WI38 (cell line): ENCODE measurements around the gene PRKCE.
"Not testable (repeated sequence)": the region's sequence is repeated elsewhere in the genome, so short reads cannot be mapped to it uniquely, and the experiment has no call there.

Experiments used
- H3K4me3 ChIP-seq: 2 replicates; pipeline ENCODE4 v1.5.1; 2011; ENCODE audit warnings: low read depth, mild to moderate bottlenecking, control low read depth, low read length
- CTCF ChIP-seq: IDR thresholded peaks from 2 replicates; pipeline ENCODE4 v1.5.1; 2012; ENCODE audit warnings: low read depth, mild to moderate bottlenecking, control low read depth, low read length

Gene PRKCE

GRCh38 chr2:45857867-45858520 is 206.5 kb downstream of the PRKCE start:
- no peak for TF ChIP-seq CTCF

GRCh38 chr2:45858872-45859271 is 207.4 kb downstream of the PRKCE start:
- H3K4me3 ChIP-seq, result not testable (repeated sequence)

More at GRCh38 chr2:45857867-45858520, 206.5 kb downstream of the PRKCE start:
- no peak overlapping the region for H3K4me3 ChIP-seq

GRCh38 chr2:45859682-45860081 is 208.2 kb downstream of the PRKCE start:
- no peak for TF ChIP-seq CTCF
- H3K4me3 ChIP-seq, result no peak overlapping the region

- TF ChIP-seq CTCF, result no peak
- H3K4me3 ChIP-seq, result peak overlapping the region; percentile 48
These were observed 209.0 kb downstream of the PRKCE start for GRCh38 chr2:45860136-45861121.

GRCh38 chr2:45862843-45863242 is 211.4 kb downstream of the PRKCE start:
- no peak for TF ChIP-seq CTCF
- H3K4me3 ChIP-seq, result no peak overlapping the region

- no peak overlapping the region for H3K4me3 ChIP-seq
- TF ChIP-seq CTCF, result no peak
These were observed 212.6 kb downstream of the PRKCE start for GRCh38 chr2:45864121-45864520.

GRCh38 chr2:45867349-45867748 is 215.9 kb downstream of the PRKCE start:
- no peak for TF ChIP-seq CTCF
- H3K4me3 ChIP-seq, result no peak overlapping the region
